Stimulated activated CD4-positive, alpha-beta T cell treated with anti-CD3 and anti-CD28 coated beads, Interleukin-4, amount 100 ng/mL, for 4 hours (primary cell): ENCODE measurements around the gene CITED1.
"Not testable (repeated sequence)": the region's sequence is repeated elsewhere in the genome, so short reads cannot be mapped to it uniquely, and the experiment has no call there.

Experiments
- DNase-seq, 2 experiments: peaks; one replicate each; pipeline ENCODE4 v3.0.0-alpha.2; 2020

CITED1 gene

GRCh38 chrX:72305286-72306084 is at the start of gene CITED1:
TSS of gene CITED1 (minus strand) at chrX:72305914. CDS start at chrX:72302869, 3,045 bp downstream.
- no peak for DNase-seq

DNA sequence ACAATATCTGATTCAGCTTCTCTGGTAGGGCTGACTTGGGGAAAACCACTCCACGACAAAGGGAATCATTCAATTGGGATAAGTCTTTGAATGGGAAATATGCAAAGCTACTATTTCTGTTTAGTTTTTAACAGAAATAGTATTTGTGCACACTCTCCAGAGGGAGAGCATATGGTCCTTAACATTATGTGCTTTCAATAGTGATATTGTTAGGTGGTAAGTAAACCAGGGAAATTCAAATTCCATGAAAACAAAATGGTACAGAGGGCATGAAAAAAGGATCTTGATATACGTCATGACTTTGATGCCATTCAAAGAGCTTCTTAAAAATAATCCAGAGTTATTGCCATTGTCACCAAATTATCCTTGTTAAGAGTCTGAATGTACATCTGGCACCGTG is 47.1 kb upstream of the CITED1 start:
- DNase-seq, result no peak

DNA sequence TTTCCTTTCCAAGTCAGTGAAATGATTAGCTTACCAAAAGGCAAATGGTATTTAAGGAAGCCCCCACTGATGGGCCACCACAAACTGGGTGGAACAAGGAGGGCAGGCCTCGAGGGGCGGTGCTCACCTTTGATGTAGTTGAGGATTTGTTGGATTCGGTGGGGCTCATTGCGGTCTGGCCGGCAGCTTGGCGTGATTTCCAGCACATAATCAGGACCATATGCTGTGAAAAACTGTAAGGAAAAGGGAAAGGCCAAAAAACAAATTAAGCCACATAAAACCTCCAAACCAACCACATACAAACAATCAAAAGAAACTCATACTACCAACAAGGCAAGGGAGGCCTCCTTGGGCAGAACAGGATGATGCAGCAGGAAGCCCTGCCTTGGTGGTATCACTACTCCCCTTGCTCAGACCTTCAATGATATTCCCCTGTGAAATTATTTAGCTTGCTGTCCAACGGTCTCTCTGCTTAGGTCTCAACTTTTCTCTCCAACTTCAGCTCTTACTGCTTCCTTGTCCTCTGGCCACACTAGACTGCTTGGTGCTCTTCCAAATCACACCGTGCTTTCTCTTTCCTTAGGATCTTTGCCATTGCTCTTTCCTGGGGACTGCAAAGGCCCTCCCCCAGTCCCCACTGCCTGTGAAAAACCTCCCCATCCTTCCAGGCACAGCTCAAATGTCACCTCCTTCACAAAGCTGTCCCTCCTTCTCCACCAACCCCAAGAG is 46.1 kb upstream of the CITED1 start:
- no peak for DNase-seq

GRCh38 chrX:72349190-72349589 is 43.5 kb upstream of the CITED1 start:
- no peak for DNase-seq

DNA sequence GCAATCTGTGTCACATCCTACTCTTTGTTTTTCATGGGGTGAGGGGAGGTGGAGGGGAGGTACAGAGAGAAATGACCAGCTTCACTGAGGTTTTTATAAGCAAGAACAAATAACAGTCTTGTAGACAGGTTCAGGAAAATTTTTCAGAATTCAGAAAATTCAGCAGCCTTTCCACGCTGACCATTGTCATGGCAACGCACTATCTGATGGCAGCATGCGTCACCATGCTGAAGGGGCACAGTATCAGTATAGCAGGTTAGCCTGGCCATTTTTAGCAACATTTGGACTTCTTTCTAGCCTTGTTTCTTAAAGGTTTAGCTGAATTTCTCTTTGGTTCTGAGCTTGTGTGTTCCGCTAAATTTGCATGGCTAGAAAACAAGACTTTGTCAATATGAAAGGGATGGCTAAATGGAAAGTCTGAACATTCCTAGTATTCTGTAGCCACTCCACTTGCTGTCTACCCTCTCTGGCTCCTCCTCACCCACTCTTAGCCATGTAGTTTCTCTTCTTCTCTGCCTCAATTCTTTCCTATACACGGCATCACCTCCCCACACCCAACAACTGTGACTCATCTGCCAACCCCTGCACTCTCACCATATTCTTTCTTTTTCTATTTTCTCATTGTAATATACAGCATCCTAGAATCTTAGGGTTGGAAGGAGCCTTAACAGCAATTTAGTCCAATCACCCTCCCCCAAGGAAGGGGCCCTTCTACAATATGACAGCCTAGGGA is 42.7 kb upstream of the CITED1 start:
- DNase-seq, result no peak

DNA sequence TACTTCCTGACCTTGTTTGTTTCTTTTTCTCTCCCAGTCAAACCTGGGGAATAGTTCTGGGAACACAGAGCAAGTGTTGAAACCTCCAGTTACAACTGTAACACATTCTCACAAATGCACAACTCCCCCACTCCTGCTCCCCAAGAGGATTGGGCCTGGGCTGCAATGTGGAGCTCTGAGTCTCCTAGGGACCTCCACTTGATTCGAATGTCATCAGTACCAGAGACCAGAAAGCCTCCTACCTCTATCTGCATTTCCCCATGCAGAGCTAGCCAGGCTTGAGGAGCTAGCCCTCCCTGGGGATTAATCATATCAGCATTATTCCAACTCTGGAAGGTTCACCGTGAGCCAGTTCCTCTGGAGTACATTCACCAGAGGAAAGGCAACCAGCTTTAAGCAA is 41.7 kb upstream of the CITED1 start:
- no peak for DNase-seq

DNA sequence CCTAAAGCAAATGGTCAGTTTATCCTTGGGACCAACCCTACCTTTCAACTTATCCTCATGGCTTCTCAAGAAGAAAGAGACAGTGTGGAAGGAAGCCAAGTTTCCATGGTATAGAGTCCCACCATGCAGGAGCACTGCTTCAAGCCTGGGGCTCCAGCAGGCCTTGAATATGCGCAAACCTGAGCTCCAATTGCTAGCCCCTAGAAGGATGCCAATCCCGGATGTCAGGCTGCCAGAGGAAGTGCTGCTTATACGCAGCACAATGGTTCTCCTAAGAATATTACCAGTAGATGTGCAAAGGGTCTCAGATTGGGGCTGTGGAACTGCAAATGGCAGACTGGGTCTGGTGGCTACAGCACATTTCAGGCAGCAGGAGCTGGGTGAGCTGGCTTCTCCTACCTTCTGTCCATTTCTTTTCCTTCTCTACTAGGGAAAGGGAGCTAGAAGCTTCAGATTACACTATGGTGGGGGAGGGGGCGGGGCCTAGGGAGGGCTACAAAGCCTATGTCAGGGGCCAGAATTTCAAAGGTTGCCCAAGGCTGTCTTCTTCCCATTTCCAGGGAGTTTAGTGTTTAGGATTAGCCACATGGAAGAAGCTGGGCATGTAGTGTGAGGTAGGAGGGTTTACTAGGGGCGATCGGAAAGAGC is 40.7 kb upstream of the CITED1 start:
- DNase-seq, result no peak

DNA sequence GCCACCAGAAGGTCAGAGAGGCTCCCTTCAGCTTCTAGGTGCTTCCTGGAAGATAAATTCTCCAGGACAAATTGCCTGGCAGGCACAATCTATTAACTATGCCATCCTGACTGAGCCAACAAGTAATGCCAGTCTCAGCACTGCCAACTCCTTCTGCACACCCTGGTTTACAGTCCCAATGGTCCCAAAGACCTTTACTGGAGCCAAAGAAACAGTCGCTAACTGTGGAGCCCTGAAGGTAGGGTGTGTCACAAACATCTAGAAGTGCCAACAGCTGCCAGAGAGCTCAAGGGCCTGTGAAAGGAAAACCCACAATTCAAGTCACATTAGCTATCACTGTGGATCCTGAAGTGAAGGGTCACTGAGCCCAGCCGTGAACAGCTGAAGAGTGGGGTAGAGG is 34.9 kb upstream of the CITED1 start:
- DNase-seq, result no peak

GRCh38 chrX:72340041-72340440 is 34.3 kb upstream of the CITED1 start:
- no peak for DNase-seq

- no peak for DNase-seq
Observed at GRCh38 chrX:72330131-72330530, 24.4 kb upstream of the CITED1 start.

- DNase-seq, result no peak
Observed at GRCh38 chrX:72326605-72327300, 21.0 kb upstream of the CITED1 start.

GRCh38 chrX:72319651-72320050 is 13.9 kb upstream of the CITED1 start:
- DNase-seq, result not testable (repeated sequence)

DNA sequence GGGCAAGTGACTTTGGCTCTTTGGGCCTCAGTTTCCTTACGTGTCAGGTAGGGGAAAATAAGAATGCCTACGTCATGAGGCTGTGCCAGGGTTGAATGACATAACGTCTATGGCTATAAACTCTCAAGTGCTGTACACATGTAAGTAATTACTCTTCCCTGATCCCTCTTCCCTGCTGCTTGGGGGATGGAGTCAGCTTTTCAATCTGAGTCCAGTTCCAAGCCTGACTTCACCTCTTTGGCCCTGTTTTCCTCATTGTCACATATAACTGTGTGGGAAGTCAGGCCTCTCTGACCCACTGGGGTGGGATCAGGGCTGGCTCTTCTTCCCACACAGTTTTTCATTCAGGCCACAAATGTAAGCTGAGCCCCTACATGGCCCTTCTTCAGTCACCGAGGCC is 11.4 kb upstream of the CITED1 start:
- DNase-seq, result no peak

DNA sequence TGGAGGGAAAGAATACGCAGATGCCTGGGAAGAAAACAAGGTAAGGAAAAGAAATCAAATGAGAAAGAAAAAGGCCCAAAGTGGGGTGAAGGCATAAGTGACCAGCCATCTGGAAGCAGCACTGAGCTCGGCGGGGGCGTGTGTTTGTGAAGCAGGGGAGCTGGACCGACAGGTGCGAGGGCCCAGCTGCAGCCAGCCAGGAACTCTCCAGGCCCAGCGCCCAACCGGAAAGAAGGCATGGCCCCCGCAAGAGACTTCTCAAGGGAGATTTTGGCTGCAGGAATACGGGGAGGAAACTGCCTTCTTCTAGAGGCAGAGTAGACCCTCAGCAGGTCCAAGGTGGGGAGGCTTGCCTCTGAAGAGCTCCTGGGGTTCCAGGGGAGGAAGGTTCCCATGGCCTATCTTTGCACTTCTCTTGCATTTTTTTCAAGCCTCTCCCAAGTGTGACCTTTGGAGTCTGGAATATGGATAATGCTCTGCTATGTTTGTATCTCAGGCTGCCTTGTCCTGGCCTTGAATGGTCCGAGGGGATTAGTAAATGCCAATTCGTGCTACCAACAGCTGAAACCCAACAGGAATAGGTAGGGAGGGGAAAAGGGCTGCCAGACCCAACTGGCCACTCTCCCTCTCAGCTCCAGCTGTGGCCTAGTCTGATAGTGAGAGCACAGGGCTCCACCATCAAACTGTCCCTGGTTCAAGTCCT is 10.8 kb upstream of the CITED1 start:
- no peak for DNase-seq

- no peak for DNase-seq
Observed at GRCh38 chrX:72314881-72315280, 9.2 kb upstream of the CITED1 start.

GRCh38 chrX:72313707-72314641 is 8.3 kb upstream of the CITED1 start:
- DNase-seq, result no peak

DNA sequence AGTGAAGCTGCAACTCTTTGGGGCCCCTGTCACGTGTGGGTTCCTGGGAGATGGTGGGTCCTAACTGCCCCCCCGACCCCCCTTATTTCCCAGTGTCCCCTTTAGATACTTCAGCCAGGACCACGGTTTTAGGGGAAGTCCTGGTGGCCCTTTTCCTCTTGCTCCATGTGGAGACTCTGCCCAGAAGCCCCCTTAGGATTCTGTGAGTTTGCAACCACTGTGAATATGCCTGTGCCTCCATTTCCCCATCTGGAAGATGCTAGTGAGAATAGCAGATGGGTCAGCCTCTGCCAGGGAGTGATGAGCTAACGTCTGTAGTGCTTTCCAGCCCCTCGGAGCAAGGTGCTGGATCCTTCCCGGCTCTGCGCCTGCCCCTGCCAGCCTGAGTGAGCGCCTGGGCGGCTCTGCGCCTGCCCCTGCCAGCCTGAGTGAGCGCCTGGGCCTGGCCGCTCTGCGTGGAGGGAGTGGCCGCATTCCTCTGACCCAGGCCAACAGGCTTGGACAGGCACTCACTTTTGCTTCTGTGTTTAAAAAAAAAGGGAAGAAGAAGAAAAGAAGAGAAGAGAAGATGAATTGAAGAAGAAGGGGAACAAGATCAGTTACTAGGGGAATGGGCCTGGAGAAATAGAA is 6.7 kb upstream of the CITED1 start:
- DNase-seq, result no peak

- no peak for DNase-seq
Observed at GRCh38 chrX:72309297-72310071, 3.8 kb upstream of the CITED1 start.

DNA sequence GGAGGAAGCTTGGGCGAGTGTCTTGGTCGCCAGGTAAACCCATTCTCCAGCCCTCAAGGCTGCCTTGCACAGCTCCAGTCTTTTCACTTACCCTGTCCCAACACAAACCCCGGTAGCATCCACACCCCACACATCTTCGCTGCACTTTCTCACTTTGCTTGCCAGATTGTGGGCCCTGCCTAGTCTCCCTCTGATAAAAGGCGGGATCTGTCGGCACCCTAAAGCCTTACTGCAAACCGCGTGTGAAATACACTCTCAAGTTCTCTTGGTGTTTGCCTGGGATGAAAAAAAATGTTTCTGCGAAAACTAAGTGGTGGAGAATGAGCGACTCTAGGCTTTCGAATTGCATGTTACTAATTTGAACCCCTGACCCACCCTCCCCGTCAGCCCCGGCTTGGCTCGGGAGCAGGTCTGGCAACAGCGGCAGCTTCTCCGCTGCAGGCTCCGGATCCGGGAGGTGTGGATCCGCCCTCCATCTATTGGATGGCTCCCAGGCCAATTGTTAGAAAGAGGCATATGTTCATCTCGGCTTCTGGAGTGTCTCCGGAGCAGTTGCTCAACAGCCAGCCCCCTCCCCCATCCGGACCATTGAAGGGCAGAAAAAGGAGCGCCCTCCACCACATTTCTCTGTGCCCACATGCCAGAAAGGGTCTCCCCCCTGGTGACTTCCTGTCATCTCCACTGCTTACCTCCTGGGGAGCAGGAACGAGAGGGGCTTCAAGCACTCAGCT is 3.0 kb upstream of the CITED1 start:
- peak; percentile 3 to 39 for DNase-seq
